ENCODE data around the gene SAAL1. TPM values are rescaled to one million over a fixed set of nuclear protein-coding genes. Genes with fewer than 3 reads are reported as not detected.

SAAL1 gene
- total and polyA plus RNA-seq, 2 donors (not counting 1 experiment from before 2014, with no cell fraction given), result 12.8 to 35.2 TPM

DNA sequence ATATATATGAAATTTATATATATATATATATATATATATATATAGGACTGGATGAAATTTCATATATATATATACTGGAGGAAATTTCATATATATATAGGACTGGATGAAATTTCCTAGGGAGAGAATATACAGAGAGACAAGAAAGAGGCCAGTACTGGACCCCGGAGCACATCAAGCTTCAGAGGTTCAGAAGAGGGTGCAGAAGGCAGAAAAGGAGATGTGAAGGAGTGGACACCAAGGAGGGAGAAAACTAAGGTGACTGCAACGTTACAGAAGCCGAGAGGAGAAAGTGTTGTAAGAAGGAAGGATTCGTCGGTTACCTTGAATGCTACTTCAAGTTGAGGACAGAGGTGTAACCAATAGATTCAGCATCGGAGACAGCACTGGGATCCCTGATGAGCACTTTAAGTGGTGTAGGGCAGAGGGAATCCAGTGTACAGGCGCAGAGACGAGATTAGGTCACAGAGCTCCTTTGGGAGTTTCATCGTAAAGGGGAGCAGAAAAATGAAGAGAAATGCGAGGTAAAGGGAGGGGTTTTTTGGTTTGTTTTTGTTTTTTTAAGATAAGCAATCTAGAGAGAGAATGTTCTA lies 51.3 kb downstream of the SAAL1 start:
- H3K4me3 Mint-ChIP-seq, result no peak overlapping the region
- no peak overlapping the region for H3K27ac Mint-ChIP-seq
- POLR2A ChIA-PET, result no interaction called here

DNA sequence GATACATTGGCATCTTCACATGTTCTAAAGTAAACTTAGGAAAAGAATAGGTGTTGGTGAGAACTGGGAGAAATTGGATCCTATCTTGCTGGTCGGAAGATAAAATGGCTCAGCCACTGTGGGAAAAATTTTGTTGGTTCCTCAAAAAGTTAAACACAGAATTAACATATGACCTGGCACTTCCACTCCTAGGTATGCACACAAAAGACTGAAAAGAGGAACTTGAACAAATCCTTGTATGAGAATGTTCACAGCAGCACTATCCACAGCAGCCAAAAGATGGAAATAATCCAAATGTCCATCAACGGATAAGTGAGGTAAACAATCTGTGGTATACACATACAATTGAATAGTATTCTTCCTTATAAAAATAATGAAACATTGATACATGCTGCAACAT lies 55.0 kb downstream of the SAAL1 start:
- Histone ChIP-seq H4K20me1 (ENCODE audit: control insufficient read depth, insufficient read depth, low read length, poor library complexity, severe bottlenecking) (no peaks in the 10 kb centered on the region), H3K9ac (ENCODE audit: low read length) (no peak overlapping the region), H3K4me1 (ENCODE audit: control insufficient read depth in 2 of 2, insufficient read depth in 2 of 2, low read length in 2 of 2) (no peaks in the 10 kb centered on the region), H3K4me3 (ENCODE audit: control extremely low read depth in 1 of 5, extremely low read depth in 1 of 5, insufficient read depth in 1 of 5, low read depth in 2 of 5, low read length in 4 of 5) (no peak overlapping the region), H3K27ac (ENCODE audit: low read length in 2 of 2) (no peak overlapping the region), H2AFZ (ENCODE audit: insufficient read depth, low read depth, low read length, poor library complexity, severe bottlenecking) (no peak overlapping the region), H3K9me3 (ENCODE audit: control extremely low read depth in 1 of 3, control insufficient read depth in 2 of 3, insufficient read depth in 1 of 3, low read length in 2 of 3) (peaks cover 0 to 1% (median 0%) of the 10 kb centered on the region in 3 donors), H3K79me2 (ENCODE audit: control insufficient read depth, insufficient read depth, low read length) (no peaks in the 10 kb centered on the region), H3K36me3 (replicated peaks in 1 of 2; ENCODE audit: control extremely low read depth in 1 of 2, control insufficient read depth in 1 of 2, extremely low read depth in 1 of 2, insufficient read depth in 2 of 2, low read length in 1 of 2) (no peaks in the 10 kb centered on the region), H3K4me2 (replicated peaks; ENCODE audit: low read depth, low read length, poor library complexity, severe bottlenecking) (no peak overlapping the region), H3K27me3 (replicated peaks in 1 of 4; ENCODE audit: control extremely low read depth in 1 of 4, control insufficient read depth in 3 of 4, insufficient read depth in 4 of 4, low read length in 3 of 4) (peaks cover 0 to 7% (median 3%) of the 10 kb centered on the region in 4 experiments)
- no peaks in the 10 kb centered on the region for H3K4me1 Mint-ChIP-seq
- H3K27ac Mint-ChIP-seq, result no peak overlapping the region
- no peaks in the 10 kb centered on the region for H3K9me3 Mint-ChIP-seq (ENCODE audit: insufficient read depth)
- DNase-seq (no peak), ATAC-seq (ENCODE audit: low read depth) (no peak)
- ChIA-PET POLR2A (no interaction called here), CTCF (no interaction called here)
- TF ChIP-seq EZH2 (IDR thresholded peaks at IDR 0.05; ENCODE audit: borderline replicate concordance, insufficient read depth, low read depth, low read length, poor library complexity, severe bottlenecking), result no peak
- TF ChIP-seq, protein P1, sequence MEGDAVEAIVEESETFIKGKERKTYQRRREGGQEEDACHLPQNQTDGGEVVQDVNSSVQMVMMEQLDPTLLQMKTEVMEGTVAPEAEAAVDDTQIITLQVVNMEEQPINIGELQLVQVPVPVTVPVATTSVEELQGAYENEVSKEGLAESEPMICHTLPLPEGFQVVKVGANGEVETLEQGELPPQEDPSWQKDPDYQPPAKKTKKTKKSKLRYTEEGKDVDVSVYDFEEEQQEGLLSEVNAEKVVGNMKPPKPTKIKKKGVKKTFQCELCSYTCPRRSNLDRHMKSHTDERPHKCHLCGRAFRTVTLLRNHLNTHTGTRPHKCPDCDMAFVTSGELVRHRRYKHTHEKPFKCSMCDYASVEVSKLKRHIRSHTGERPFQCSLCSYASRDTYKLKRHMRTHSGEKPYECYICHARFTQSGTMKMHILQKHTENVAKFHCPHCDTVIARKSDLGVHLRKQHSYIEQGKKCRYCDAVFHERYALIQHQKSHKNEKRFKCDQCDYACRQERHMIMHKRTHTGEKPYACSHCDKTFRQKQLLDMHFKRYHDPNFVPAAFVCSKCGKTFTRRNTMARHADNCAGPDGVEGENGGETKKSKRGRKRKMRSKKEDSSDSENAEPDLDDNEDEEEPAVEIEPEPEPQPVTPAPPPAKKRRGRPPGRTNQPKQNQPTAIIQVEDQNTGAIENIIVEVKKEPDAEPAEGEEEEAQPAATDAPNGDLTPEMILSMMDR (IDR thresholded peaks at IDR 0.05), result no peak
- no CpG with 5 or more reads among the region's 2 CpGs for WGBS (ENCODE audit: insufficient coverage)
- peaks cover 8% of the 10 kb centered on the region for H3K27me3 Mint-ChIP-seq
- intact Hi-C loops (cut with micrococcal nuclease), result no loop called here
- no peak overlapping the region for H3K4me3 Mint-ChIP-seq

More for the DNA sequence above, 51.3 kb downstream of the SAAL1 start:
- Histone ChIP-seq H3K4me3 (ENCODE audit: control extremely low read depth in 1 of 5, extremely low read depth in 1 of 5, insufficient read depth in 1 of 5, low read depth in 2 of 5, low read length in 4 of 5) (no peak overlapping the region), H3K9me3 (ENCODE audit: control extremely low read depth in 1 of 3, control insufficient read depth in 2 of 3, insufficient read depth in 1 of 3, low read length in 2 of 3) (no peaks in the 10 kb centered on the region), H3K36me3 (replicated peaks in 1 of 2; ENCODE audit: control extremely low read depth in 1 of 2, control insufficient read depth in 1 of 2, extremely low read depth in 1 of 2, insufficient read depth in 2 of 2, low read length in 1 of 2) (no peaks in the 10 kb centered on the region), H3K9ac (ENCODE audit: low read length) (no peak overlapping the region), H3K27me3 (replicated peaks in 1 of 4; ENCODE audit: control extremely low read depth in 1 of 4, control insufficient read depth in 3 of 4, insufficient read depth in 4 of 4, low read length in 3 of 4) (no peaks in the 10 kb centered on the region), H3K4me2 (replicated peaks; ENCODE audit: low read depth, low read length, poor library complexity, severe bottlenecking) (no peak overlapping the region), H2AFZ (ENCODE audit: insufficient read depth, low read depth, low read length, poor library complexity, severe bottlenecking) (no peak overlapping the region), H3K79me2 (ENCODE audit: control insufficient read depth, insufficient read depth, low read length) (no peaks in the 10 kb centered on the region), H4K20me1 (ENCODE audit: control insufficient read depth, insufficient read depth, low read length, poor library complexity, severe bottlenecking) (no peaks in the 10 kb centered on the region), H3K27ac (ENCODE audit: low read length in 2 of 2) (no peak overlapping the region), H3K4me1 (ENCODE audit: control insufficient read depth in 2 of 2, insufficient read depth in 2 of 2, low read length in 2 of 2) (no peaks in the 10 kb centered on the region)
- DNase-seq, result no peak
- CTCF ChIA-PET, result no interaction called here
- no peak for ATAC-seq (ENCODE audit: low read depth)
- intact Hi-C loops (cut with micrococcal nuclease), result no loop called here
- Mint-ChIP-seq H3K27me3 (no peaks in the 10 kb centered on the region), H3K4me1 (no peaks in the 10 kb centered on the region), H3K9me3 (ENCODE audit: insufficient read depth) (no peaks in the 10 kb centered on the region)
- WGBS (ENCODE audit: insufficient coverage), result 97% methylated on average over 10 of the region's 10 CpGs
- TF ChIP-seq EZH2 (IDR thresholded peaks at IDR 0.05; ENCODE audit: borderline replicate concordance, insufficient read depth, low read depth, low read length, poor library complexity, severe bottlenecking), result no peak
- TF ChIP-seq, protein P1 (IDR thresholded peaks at IDR 0.05), result no peak
